H1 (cell line): ENCODE data around the gene ELMO1. TPM values are rescaled to one million over a fixed set of nuclear protein-coding genes. Genes with fewer than 3 reads are reported as not detected.

ENCODE experiments used
- CTCF ChIA-PET: fragments of 300-600 bp; sonication (Branson Sonifier 250); formaldehyde crosslinking; loops from one replicate; lab custom pipeline; 2021; ENCODE audit not compliant: partially characterized antibody; lab: Charles Lee
- POLR2A ChIA-PET: fragments of 300-600 bp; sonication (Branson Sonifier 250); formaldehyde crosslinking; loops from one replicate; lab custom pipeline; 2021; ENCODE audit warnings: inconsistent platforms; ENCODE audit not compliant: partially characterized antibody; lab: Charles Lee
- DNase-seq, 2 experiments: peaks; one replicate each; pipeline versions ENCODE4 v3.0.0 to v3.0.0-alpha.2; 2010 to 2022; ENCODE audit warnings: low spot score in 2 of 2, low read depth in 1 of 2, mixed read lengths in 1 of 2
- FAIRE-seq: peaks from 2 replicates; lab custom pipeline; 2011; peaks lifted over from hg19 to GRCh38; lab: Jason Lieb, UNC
- H2AFZ ChIP-seq: 2 replicates; pipeline ENCODE4 v1.8.1; 2012; ENCODE audit warnings: low read length, inconsistent platforms
- H2AK5ac ChIP-seq: 2 replicates; pipeline ENCODE4 v1.6.1; 2013; ENCODE audit warnings: low read depth, low read length
- H2BK120ac ChIP-seq: replicated peaks from 2 replicates; pipeline ENCODE3; 2013; ENCODE audit warnings: low read depth, low read length, inconsistent platforms
- H2BK12ac ChIP-seq: 2 replicates; pipeline ENCODE4 v1.6.1; 2013; ENCODE audit warnings: low read depth, low read length
- H2BK15ac ChIP-seq: 2 replicates; pipeline ENCODE4 v1.6.1; 2013; ENCODE audit warnings: low read length
- H2BK20ac ChIP-seq: 2 replicates; pipeline ENCODE4 v1.6.1; 2013; ENCODE audit warnings: low read length
- H2BK5ac ChIP-seq: 2 replicates; pipeline ENCODE4 v1.6.1; 2013; ENCODE audit warnings: low read depth, low read length
- H3K14ac ChIP-seq: 2 replicates; pipeline ENCODE4 v1.6.1; 2013; ENCODE audit warnings: inconsistent platforms; ENCODE audit not compliant: insufficient read length
- H3K18ac ChIP-seq: 2 replicates; pipeline ENCODE4 v1.6.1; 2013; ENCODE audit warnings: low read length; ENCODE audit errors: extremely low read depth
- H3K23ac ChIP-seq: 2 replicates; pipeline ENCODE4 v1.6.1; 2013; ENCODE audit warnings: inconsistent platforms; ENCODE audit not compliant: insufficient read length
- H3K23me2 ChIP-seq: 2 replicates; pipeline ENCODE4 v1.6.1; 2013; ENCODE audit warnings: low read depth, low read length
- H3K27ac ChIP-seq: 2 replicates; pipeline ENCODE4 v1.6.1; 2011; ENCODE audit warnings: low read depth, low read length, inconsistent platforms
- H3K27me3 ChIP-seq, 4 experiments: replicated peaks in 1 of 4; 1 replicate in 1 of 4; 2 replicates in 3 of 4; pipeline versions ENCODE4 v1.6.1 to v1.8.1; 2011 to 2013; ENCODE audit warnings: low read length in 3 of 4, mild to moderate bottlenecking in 3 of 4, inconsistent platforms in 2 of 4, mixed read lengths in 2 of 4, moderate library complexity in 1 of 4; ENCODE audit not compliant: control insufficient read depth in 3 of 4, insufficient read depth in 3 of 4; ENCODE audit errors: extremely low read depth in 1 of 4
- H3K36me3 ChIP-seq, 4 experiments: 2 replicates each; pipeline versions ENCODE4 v1.6.1 to v1.8.1; 2011 to 2013; ENCODE audit warnings: mild to moderate bottlenecking in 4 of 4, low read length in 3 of 4, moderate library complexity in 2 of 4, control low read depth in 1 of 4, inconsistent platforms in 1 of 4; ENCODE audit not compliant: insufficient read depth in 4 of 4, control insufficient read depth in 2 of 4
- H3K4ac ChIP-seq: replicated peaks from 2 replicates; pipeline ENCODE3; 2013; ENCODE audit warnings: low read length, low read depth, mixed read lengths, inconsistent platforms; ENCODE audit not compliant: insufficient read length
- H3K4me1 ChIP-seq, 4 experiments: replicated peaks in 1 of 4; 1 replicate in 1 of 4; 2 replicates in 3 of 4; pipeline versions ENCODE4 v1.6.1 to v1.8.1; 2011 to 2013; ENCODE audit warnings: low read length in 3 of 4, inconsistent platforms in 2 of 4, mixed read lengths in 1 of 4; ENCODE audit not compliant: insufficient read depth in 4 of 4, control insufficient read depth in 3 of 4
- H3K4me2 ChIP-seq, 2 experiments: 2 replicates each; pipeline versions ENCODE4 v1.6.1 to v1.8.1; 2011 to 2013; ENCODE audit warnings: low read depth in 2 of 2, low read length in 2 of 2, control low read depth in 1 of 2, inconsistent platforms in 1 of 2, mild to moderate bottlenecking in 1 of 2; ENCODE audit not compliant: insufficient read depth in 1 of 2
- H3K4me3 ChIP-seq, 4 experiments: fragments of 200-600, 300-600 bp in 1 of 4; sonication (generic), shearing (Covaris generic), sonication (Bioruptor Twin) in 1 of 4; 2 replicates each; pipeline versions ENCODE4 v1.5.1 to v1.8.1; 2011 to 2016; ENCODE audit warnings: low read length in 4 of 4, low read depth in 3 of 4, control low read depth in 2 of 4, inconsistent platforms in 2 of 4, mild to moderate bottlenecking in 2 of 4, mixed read lengths in 1 of 4, moderate library complexity in 1 of 4; ENCODE audit not compliant: insufficient read depth in 2 of 4; ENCODE audit errors: extremely low read depth in 1 of 4
- H3K56ac ChIP-seq: replicated peaks from 2 replicates; pipeline ENCODE3; 2013; ENCODE audit warnings: low read depth, mild to moderate bottlenecking, mixed read lengths, low read length, inconsistent platforms; ENCODE audit not compliant: insufficient read length
- H3K79me1 ChIP-seq: 2 replicates; pipeline ENCODE4 v1.6.1; 2013; ENCODE audit warnings: low read depth, low read length, control low read depth
- H3K79me2 ChIP-seq, 2 experiments: 2 replicates each; pipeline versions ENCODE4 v1.6.1 to v1.8.1; 2012 to 2013; ENCODE audit warnings: low read length in 2 of 2, mild to moderate bottlenecking in 2 of 2, inconsistent platforms in 1 of 2; ENCODE audit not compliant: insufficient read depth in 2 of 2, control insufficient read depth in 1 of 2
- H3K9ac ChIP-seq, 4 experiments: replicated peaks in 1 of 4; 1 replicate in 1 of 4; 2 replicates in 3 of 4; pipeline versions ENCODE4 v1.6.1 to v1.8.1; 2011 to 2013; ENCODE audit warnings: low read depth in 3 of 4, low read length in 3 of 4, control low read depth in 2 of 4, mild to moderate bottlenecking in 2 of 4, moderate library complexity in 2 of 4, inconsistent platforms in 1 of 4; ENCODE audit errors: extremely low read depth in 1 of 4
- H3K9me3 ChIP-seq, 2 experiments: 2 replicates each; pipeline versions ENCODE4 v1.6.1 to v1.8.1; 2012 to 2013; ENCODE audit warnings: mild to moderate bottlenecking in 2 of 2, moderate library complexity in 2 of 2, control low read depth in 1 of 2, inconsistent platforms in 1 of 2, low read depth in 1 of 2, low read length in 1 of 2, mixed read lengths in 1 of 2; ENCODE audit not compliant: insufficient read depth in 2 of 2
- H4K20me1 ChIP-seq, 2 experiments: replicated peaks in 1 of 2; 2 replicates each; pipeline versions ENCODE3 to v1.8.1; 2011 to 2013; ENCODE audit warnings: inconsistent platforms in 2 of 2, low read length in 2 of 2, mild to moderate bottlenecking in 1 of 2; ENCODE audit not compliant: insufficient read depth in 2 of 2, control insufficient read depth in 1 of 2
- H4K5ac ChIP-seq: 2 replicates; pipeline ENCODE4 v1.6.1; 2013; ENCODE audit warnings: low read length, low read depth, mixed read lengths, inconsistent platforms; ENCODE audit not compliant: insufficient read length
- H4K8ac ChIP-seq: 2 replicates; pipeline ENCODE4 v1.8.0; 2013; ENCODE audit warnings: mild to moderate bottlenecking, moderate library complexity, low read length, inconsistent platforms; ENCODE audit not compliant: insufficient read depth; ENCODE audit errors: extremely low read depth
- H4K91ac ChIP-seq: replicated peaks from 2 replicates; pipeline ENCODE3; 2013; ENCODE audit warnings: low read length, mixed read lengths, inconsistent platforms; ENCODE audit not compliant: insufficient read length
- BCL11A ChIP-seq, 2 experiments: IDR thresholded peaks; one replicate each; pipeline ENCODE4 v1.6.1; 2011; ENCODE audit warnings: low read depth in 2 of 2, low read length in 2 of 2, mild to moderate bottlenecking in 2 of 2
- CBX5 ChIP-seq: fragments of 300-800, 300-1000 bp; sonication (generic); IDR thresholded peaks from 2 replicates; pipeline ENCODE4 v1.7.1; 2016; ENCODE audit warnings: antibody characterized with exemption, low read length, low read depth
- CREB1 ChIP-seq: IDR thresholded peaks from 2 replicates; pipeline ENCODE4 v1.6.1; 2012; ENCODE audit warnings: inconsistent platforms
- CTBP2 ChIP-seq: IDR thresholded peaks from 2 replicates; pipeline ENCODE4 v1.7.0; 2011; ENCODE audit warnings: borderline replicate concordance, mild to moderate bottlenecking, moderate library complexity, mixed read lengths, low read length; ENCODE audit not compliant: insufficient read depth, insufficient read length
- HDAC6 ChIP-seq: IDR thresholded peaks from one replicate; pipeline ENCODE4 v1.7.1; 2012; ENCODE audit warnings: low read depth, mild to moderate bottlenecking, inconsistent platforms, low read length, moderate library complexity
- JUND ChIP-seq: IDR thresholded peaks from 2 replicates; pipeline ENCODE4 v1.6.1; 2011; ENCODE audit warnings: mild to moderate bottlenecking, improper control_type of control experiment, low read length
- KDM5A ChIP-seq: fragments of 200-600 bp; IDR thresholded peaks from 2 replicates; pipeline ENCODE4 v1.7.1; 2012; ENCODE audit warnings: mild to moderate bottlenecking, low read length, inconsistent platforms, mixed read lengths
- POLR2AphosphoS5 ChIP-seq: IDR thresholded peaks from 2 replicates; pipeline ENCODE4 v1.6.1; 2011; ENCODE audit warnings: low read depth, low read length
- RAD21 ChIP-seq, 2 experiments: IDR thresholded peaks in 1 of 2; conservative IDR thresholded peaks in 1 of 2; 2 replicates each; pipeline ENCODE4 v1.6.1; 2011; ENCODE audit warnings: low read depth in 2 of 2, low read length in 2 of 2, improper control_type of control experiment in 1 of 2, inconsistent platforms in 1 of 2, mild to moderate bottlenecking in 1 of 2, moderate library complexity in 1 of 2
- YY1 ChIP-seq: IDR thresholded peaks from 2 replicates; pipeline ENCODE4 v1.6.1; 2011; ENCODE audit warnings: low read depth, mild to moderate bottlenecking, low read length
- WGBS, 2 experiments: shearing (Covaris generic) in 1 of 2; methylation state at CpG; one replicate each; pipeline versions ENCODE4 v1.1.6 to v1.1.7; 2013 to 2015; ENCODE audit warnings: low lambda C conversion rate in 2 of 2, mixed read lengths in 2 of 2, inconsistent platforms in 1 of 2, low coverage in 1 of 2, missing lambda C conversion rate in 1 of 2; ENCODE audit not compliant: insufficient replicate concordance in 2 of 2, insufficient coverage in 1 of 2, insufficient read length in 1 of 2; ENCODE audit errors: extremely low coverage in 1 of 2, missing lambda C conversion rate in 1 of 2; 5-methylcytosine and 5-hydroxymethylcytosine counted together
- polyA plus RNA-seq, 7 experiments: library from polyadenylated mRNA; depleted of rRNA in 3 of 7; stranded (reverse) in 5 of 7; unstranded in 2 of 7; fragments of >200 nt in 5 of 7; fragments of 200-250 nt in 2 of 7; gene quantifications; 1 replicate in 5 of 7; 2 replicates in 1 of 7; 4 replicates in 1 of 7; pipeline versions ENCODE4 v1.2.1 to v1.2.3, GENCODE V29; 2011 to 2013; ENCODE audit warnings: missing spikeins in 2 of 7, mixed read lengths in 2 of 7
- total RNA-seq: library from RNA; stranded (reverse); fragmentation: NEBNext Ultra II Directional; extraction: Animal tissue kit (Norgen Biotek cat#: 25700); gene quantifications from 2 replicates; pipeline ENCODE4 v1.2.1, GENCODE V29; 2021

Gene ELMO1
- total and polyA plus RNA-seq, 2 of the 8 experiments (the other 6 are each of a cell fraction or from before 2014, with no cell fraction given) = 18.4 to 21.0 TPM

DNA sequence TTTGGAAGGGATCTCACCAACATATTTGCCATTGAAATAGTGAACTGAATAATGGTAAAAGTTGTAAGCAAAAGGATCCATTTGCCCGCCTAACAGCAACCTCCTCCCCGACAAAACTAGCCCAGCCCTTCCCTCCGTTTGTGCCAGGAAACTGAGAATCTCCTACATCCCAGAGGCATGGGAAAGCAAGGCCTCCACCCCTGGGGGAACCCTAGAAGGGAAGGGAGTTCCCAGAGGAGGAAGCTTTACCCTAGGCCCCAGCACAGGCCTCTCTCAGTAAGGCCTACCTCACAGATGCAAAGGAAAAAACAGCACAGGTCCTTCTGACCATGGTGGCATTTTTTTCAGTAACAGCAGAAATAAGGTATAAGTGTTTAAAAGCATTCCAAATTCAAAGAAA, 229.7 kb downstream of the ELMO1 start:
- Histone ChIP-seq H4K8ac (peak overlapping the region; percentile 28; the same call in 1 of the 2 replicates), H3K79me1 (no peaks in the 10 kb centered on the region), H3K9me3 (no peaks in the 10 kb centered on the region), H2AFZ (no peak overlapping the region), H4K91ac (no peak overlapping the region), H3K56ac (no peak overlapping the region), H3K4me3 (no peak overlapping the region), H3K4me2 (no peak overlapping the region), H2BK120ac (no peak overlapping the region), H2BK15ac (no peak overlapping the region), H3K4ac (no peak overlapping the region), H3K79me2 (no peaks in the 10 kb centered on the region), H3K36me3 (no peaks in the 10 kb centered on the region), H4K5ac (no peak overlapping the region), H3K27ac (no peak overlapping the region), H3K14ac (no peak overlapping the region), H3K27me3 (no peaks in the 10 kb centered on the region), H2BK20ac (no peak overlapping the region), H2AK5ac (no peak overlapping the region), H3K18ac (no peak overlapping the region), H2BK5ac (no peak overlapping the region), H3K4me1 (peaks cover 4 to 12% (median 10%) of the 10 kb centered on the region in 4 experiments; a peak in 6 of 7 replicates), H3K9ac (no peak overlapping the region), H3K23ac (no peak overlapping the region), H4K20me1 (no peaks in the 10 kb centered on the region), H2BK12ac (no peak overlapping the region), H3K23me2 (no peaks in the 10 kb centered on the region)
- DNase-seq (no peak), FAIRE-seq (peak; percentile 39)
- WGBS, 2 experiments = 68% methylated on average over 3 of the region's 3 CpGs; no CpG with 5 or more reads in 1 of the 2 experiments
- POLR2A ChIA-PET = no interaction called here
- CTCF ChIA-PET = interaction anchor here (0.7 kb wide), 1 partner anchor 1112 kb away, joined by 3 read pairs; no protein-coding TSS in a partner anchor
- TF ChIP-seq POLR2AphosphoS5 (no peak), CBX5 (no peak), HDAC6 (no peak), JUND (no peak), CREB1 (no peak), BCL11A (IDR thresholded peaks at IDR 0.05; ENCODE audit: low read depth in 2 of 2, low read length in 2 of 2) (no peak), CTBP2 (no peak), YY1 (no peak), RAD21 (IDR thresholded peaks at IDR 0.05 in 1 of 2, conservative IDR thresholded peaks at IDR 0.05 in 1 of 2; ENCODE audit: low read depth in 2 of 2, low read length in 2 of 2) (no peak), KDM5A (no peak)
